Lung (tissue), 12 donors: ENCODE measurements around the gene SOCS4. TPM values are rescaled to one million over a fixed set of nuclear protein-coding genes. Genes with fewer than 3 reads are reported as not detected.

Experiments used
- ATAC-seq: fragments of 200-7000 bp; cut with Tn5 transposase; one replicate; pipeline ENCODE4 v1.9.1; 2020; ENCODE audit warnings: moderate number of reproducible peaks; ENCODE audit not compliant: insufficient read depth, low FRiP score
- DNase-seq, 3 donors: peaks; one replicate each; pipeline ENCODE4 v3.0.0-alpha.2; 2013 to 2017
- H3K27ac ChIP-seq, 2 donors: one replicate each; pipeline ENCODE4 v1.5.1; 2013; ENCODE audit warnings: mild to moderate bottlenecking in 2 of 2, moderate library complexity in 2 of 2, control low read depth in 1 of 2, inconsistent platforms in 1 of 2, low read depth in 1 of 2, low read length in 1 of 2
- H3K27me3 ChIP-seq, 3 donors: one replicate each; pipeline ENCODE4 v1.5.1; 2013; ENCODE audit warnings: low read length in 2 of 3; ENCODE audit not compliant: control insufficient read depth in 3 of 3, insufficient read depth in 3 of 3
- H3K36me3 ChIP-seq, 4 donors: one replicate each; pipeline ENCODE4 v1.5.1; 2013; ENCODE audit warnings: low read length in 4 of 4, mild to moderate bottlenecking in 1 of 4, moderate library complexity in 1 of 4; ENCODE audit not compliant: control insufficient read depth in 4 of 4, insufficient read depth in 4 of 4
- H3K4me1 ChIP-seq, 5 donors: one replicate each; pipeline ENCODE4 v1.5.1; 2013; ENCODE audit warnings: low read length in 5 of 5, mild to moderate bottlenecking in 2 of 5, moderate library complexity in 1 of 5; ENCODE audit not compliant: control insufficient read depth in 5 of 5, insufficient read depth in 5 of 5
- H3K4me3 ChIP-seq: one replicate; pipeline ENCODE4 v1.5.1; 2013; ENCODE audit warnings: mild to moderate bottlenecking, control low read depth, moderate library complexity
- H3K9ac ChIP-seq, 2 donors: one replicate each; pipeline ENCODE4 v1.5.1; 2013; ENCODE audit warnings: low read length in 2 of 2, control low read depth in 1 of 2; ENCODE audit not compliant: insufficient read depth in 1 of 2
- H3K9me3 ChIP-seq, 4 donors: one replicate each; pipeline ENCODE4 v1.5.1; 2013; ENCODE audit warnings: low read length in 3 of 4, mild to moderate bottlenecking in 1 of 4, moderate library complexity in 1 of 4; ENCODE audit not compliant: control insufficient read depth in 4 of 4, insufficient read depth in 3 of 4
- CTCF ChIP-seq: IDR thresholded peaks from 2 replicates; pipeline ENCODE4 v1.5.1; 2012; ENCODE audit warnings: mild to moderate bottlenecking; ENCODE audit errors: control extremely low read depth, extremely low read depth
- WGBS, 2 donors: extraction: QIAGEN DNeasy Blood & Tissue Kit; methylation state at CpG; one replicate each; pipeline ENCODE4 v1.1.7; 2013; 5-methylcytosine and 5-hydroxymethylcytosine counted together
- polyA plus RNA-seq, 2 donors: library from polyadenylated mRNA; stranded (reverse); fragments of 200-250 nt; gene quantifications; one replicate each; pipeline ENCODE4 v1.2.1, GENCODE V29; 2013
- total RNA-seq, 2 donors: library from RNA; depleted of rRNA in 1 of 2; stranded (reverse); fragments of >200 nt in 1 of 2; gene quantifications; one replicate each; pipeline ENCODE4 v1.2.1, GENCODE V29; 2014 to 2021
- donor health status: control.
- donor health status: control.
- donor health status: Bipolar disorder and iron deficiency.
- donor health status: healthy.
- donor health status: DM: yes; HTN: yes; CAD: no.

SOCS4 gene
- total and polyA plus RNA-seq, 4 donors: 5.8 to 28.3 (median 10.5) TPM

GRCh38 chr14:55088356-55088755 lies 61.3 kb downstream of the SOCS4 start:
- no peak overlapping the region for H3K27ac ChIP-seq
- TF ChIP-seq CTCF: no peak
- no peaks in the 10 kb centered on the region for H3K4me1 ChIP-seq
- DNase-seq (no peak), ATAC-seq (no peak)
- H3K36me3 ChIP-seq: no peaks in the 10 kb centered on the region
- H3K4me3 ChIP-seq: no peak overlapping the region
- peaks cover 0 to 2% (median 0%) of the 10 kb centered on the region in 4 donors for H3K9me3 ChIP-seq
- peaks cover 0 to 3% (median 0%) of the 10 kb centered on the region in 3 donors for H3K27me3 ChIP-seq
- H3K9ac ChIP-seq: no peak overlapping the region

- no peaks in the 10 kb centered on the region for H3K36me3 ChIP-seq
- no peak overlapping the region for H3K4me3 ChIP-seq
- no peak for DNase-seq
- 81 to 91% methylated on average over 4 of the region's 4 CpGs for WGBS, 2 donors
- H3K9ac ChIP-seq: no peak overlapping the region
- no peak overlapping the region for H3K27ac ChIP-seq
- TF ChIP-seq CTCF: no peak
- H3K9me3 ChIP-seq: no peaks in the 10 kb centered on the region
- ATAC-seq: no peak
- H3K4me1 ChIP-seq: peaks cover 0 to 3% (median 0%) of the 10 kb centered on the region in 5 donors
- H3K27me3 ChIP-seq: no peaks in the 10 kb centered on the region
Observed at GRCh38 chr14:55092341-55092740, 65.3 kb downstream of the SOCS4 start.

- Histone ChIP-seq H3K4me1 (peaks cover 0 to 3% (median under 1%) of the 10 kb centered on the region in 5 donors), H3K36me3 (no peaks in the 10 kb centered on the region), H3K27ac (no peak overlapping the region), H3K27me3 (no peaks in the 10 kb centered on the region), H3K4me3 (no peak overlapping the region), H3K9ac (no peak overlapping the region), H3K9me3 (no peaks in the 10 kb centered on the region)
- 79 to 85% methylated on average over 9 of the region's 9 CpGs for WGBS, 2 donors
- ATAC-seq (no peak), DNase-seq (no peak)
- no peak for TF ChIP-seq CTCF
Observed at GRCh38 chr14:55094292-55095157, 67.5 kb downstream of the SOCS4 start.
